Urinary bladder (tissue), 4 donors: Measurements from ENCODE around the gene XPO1. TPM values are rescaled to one million over a fixed set of nuclear protein-coding genes. Genes with fewer than 3 reads are reported as not detected.
A peak's percentile ranks its signal among the peaks of the same experiment; 100 is the strongest.
"Not testable (repeated sequence)": the region's sequence is repeated elsewhere in the genome, so short reads cannot be mapped to it uniquely, and the experiment has no call there.

Experiments used
- DNase-seq: peaks from one replicate; pipeline ENCODE4 v3.0.0-alpha.2; 2015; ENCODE audit errors: extremely low spot score
- H3K27ac ChIP-seq: one replicate; pipeline ENCODE4 v1.5.1; 2013; ENCODE audit warnings: low read depth, mild to moderate bottlenecking, moderate library complexity
- H3K36me3 ChIP-seq: one replicate; pipeline ENCODE4 v1.6.1; 2013; ENCODE audit warnings: mild to moderate bottlenecking, moderate library complexity; ENCODE audit not compliant: insufficient read depth
- H3K4me1 ChIP-seq: one replicate; pipeline ENCODE4 v1.6.1; 2013; ENCODE audit warnings: mild to moderate bottlenecking, moderate library complexity; ENCODE audit not compliant: insufficient read depth
- H3K4me3 ChIP-seq: one replicate; pipeline ENCODE4 v1.5.1; 2013; ENCODE audit warnings: low read depth, low read length
- WGBS: extraction: QIAGEN DNeasy Blood & Tissue Kit; methylation state at CpG from one replicate; pipeline ENCODE4 v1.1.7; 2013; 5-methylcytosine and 5-hydroxymethylcytosine counted together
- polyA plus RNA-seq: library from polyadenylated mRNA; stranded (reverse); fragments of 200-250 nt; gene quantifications from one replicate; pipeline ENCODE4 v1.2.3, GENCODE V29; 2013
- total RNA-seq: library from RNA; depleted of rRNA; stranded (reverse); fragments of >200 nt; gene quantifications from one replicate; pipeline ENCODE4 v1.2.3, GENCODE V29; 2014
- donor health status: healthy with polysubstance abuse.
- donor health status: healthy.

XPO1 gene
- total and polyA plus RNA-seq, 2 donors: 67.0 to 550 TPM

- WGBS: 2% methylated on average over 83 of the region's 94 CpGs
- DNase-seq: peak; percentile 37
These were observed 67.8 kb downstream of the XPO1 start for GRCh38 chr2:61470122-61470951.

GRCh38 chr2:61469424-61470121 is 68.6 kb downstream of the XPO1 start:
- H3K27ac ChIP-seq: peak overlapping the region; percentile 90
- H3K4me3 ChIP-seq: peak overlapping the region; percentile 99
- no peak for DNase-seq
- no peaks in the 10 kb centered on the region for H3K36me3 ChIP-seq
- WGBS: 6% methylated on average over 8 of the region's 8 CpGs
- H3K4me1 ChIP-seq: no peaks in the 10 kb centered on the region

More at GRCh38 chr2:61470122-61470951, 67.8 kb downstream of the XPO1 start:
- peak overlapping the region; percentile 99 for H3K4me3 ChIP-seq
- H3K27ac ChIP-seq: peak overlapping the region; percentile 90
- H3K4me1 ChIP-seq: no peaks in the 10 kb centered on the region
- H3K36me3 ChIP-seq: no peaks in the 10 kb centered on the region

- WGBS: 94% methylated on average over 10 of the region's 10 CpGs
- H3K36me3 ChIP-seq, DNase-seq, H3K4me1 ChIP-seq, H3K27ac ChIP-seq, H3K4me3 ChIP-seq: not testable (repeated sequence)
These were observed 69.9 kb downstream of the XPO1 start for GRCh38 chr2:61468231-61468630.

- no peak for DNase-seq
- no peak overlapping the region for H3K27ac ChIP-seq
- peaks cover 1% of the 10 kb centered on the region for H3K36me3 ChIP-seq
- 51% methylated on average over 3 of the region's 3 CpGs for WGBS
- H3K4me3 ChIP-seq: no peak overlapping the region
- H3K4me1 ChIP-seq: no peaks in the 10 kb centered on the region
These were observed 73.1 kb downstream of the XPO1 start for GRCh38 chr2:61465045-61465444.

GRCh38 chr2:61463769-61464475 is 74.2 kb downstream of the XPO1 start:
- 83% methylated on average over 7 of the region's 7 CpGs for WGBS
- no peak overlapping the region for H3K4me3 ChIP-seq
- H3K36me3 ChIP-seq: peaks cover 1% of the 10 kb centered on the region
- DNase-seq: no peak
- no peaks in the 10 kb centered on the region for H3K4me1 ChIP-seq
- H3K27ac ChIP-seq: no peak overlapping the region

GRCh38 chr2:61461404-61461803 is 76.8 kb downstream of the XPO1 start:
- Histone ChIP-seq H3K36me3 (peaks cover 1% of the 10 kb centered on the region), H3K27ac (no peak overlapping the region), H3K4me1 (no peaks in the 10 kb centered on the region), H3K4me3 (no peak overlapping the region)
- 92% methylated on average over 2 of the region's 2 CpGs for WGBS
- DNase-seq: no peak

- 62% methylated on average over 4 of the region's 4 CpGs for WGBS
- Histone ChIP-seq H3K36me3 (peaks cover 1% of the 10 kb centered on the region), H3K4me1 (no peaks in the 10 kb centered on the region), H3K27ac (no peak overlapping the region), H3K4me3 (no peak overlapping the region)
- no peak for DNase-seq
These were observed 78.0 kb downstream of the XPO1 start for GRCh38 chr2:61460163-61460562.

- 94% methylated on average over 6 of the region's 6 CpGs for WGBS
- no peaks in the 10 kb centered on the region for H3K36me3 ChIP-seq
- no peak overlapping the region for H3K27ac ChIP-seq
- no peaks in the 10 kb centered on the region for H3K4me1 ChIP-seq
- no peak overlapping the region for H3K4me3 ChIP-seq
- no peak for DNase-seq
These were observed 81.3 kb downstream of the XPO1 start for GRCh38 chr2:61456746-61457420.

GRCh38 chr2:61456070-61456745 is 81.9 kb downstream of the XPO1 start:
- 70% methylated on average over 5 of the region's 5 CpGs for WGBS
- Histone ChIP-seq H3K4me1 (no peaks in the 10 kb centered on the region), H3K27ac (no peak overlapping the region), H3K4me3 (no peak overlapping the region), H3K36me3 (no peaks in the 10 kb centered on the region)
- no peak for DNase-seq

- not testable (repeated sequence) for H3K36me3 ChIP-seq, H3K27ac ChIP-seq, H3K4me1 ChIP-seq, DNase-seq, H3K4me3 ChIP-seq
- WGBS: 98% methylated on average over 8 of the region's 8 CpGs
These were observed 83.2 kb downstream of the XPO1 start for GRCh38 chr2:61454972-61455371.

- Histone ChIP-seq H3K4me1 (no peaks in the 10 kb centered on the region), H3K27ac (no peak overlapping the region), H3K36me3 (no peaks in the 10 kb centered on the region), H3K4me3 (no peak overlapping the region)
- no peak for DNase-seq
- WGBS: 95% methylated on average over 5 of the region's 5 CpGs
These were observed 83.8 kb downstream of the XPO1 start for GRCh38 chr2:61454383-61454782.

- H3K27ac ChIP-seq: no peak overlapping the region
- DNase-seq: no peak
- H3K4me1 ChIP-seq: no peaks in the 10 kb centered on the region
- 95% methylated on average over 8 of the region's 8 CpGs for WGBS
- no peak overlapping the region for H3K4me3 ChIP-seq
- H3K36me3 ChIP-seq: peaks cover 2% of the 10 kb centered on the region
These were observed 85.8 kb downstream of the XPO1 start for GRCh38 chr2:61452392-61452791.

- Histone ChIP-seq H3K27ac (no peak overlapping the region), H3K4me3 (no peak overlapping the region), H3K4me1 (no peaks in the 10 kb centered on the region), H3K36me3 (peaks cover 2% of the 10 kb centered on the region)
- WGBS: 87% methylated on average over 9 of the region's 9 CpGs
- DNase-seq: no peak
These were observed 87.0 kb downstream of the XPO1 start for GRCh38 chr2:61451178-61451577.
